ENCODE data around the gene CIDEC.
"Not testable (repeated sequence)": the region's sequence is repeated elsewhere in the genome, so short reads cannot be mapped to it uniquely, and the experiment has no call there.

DNA sequence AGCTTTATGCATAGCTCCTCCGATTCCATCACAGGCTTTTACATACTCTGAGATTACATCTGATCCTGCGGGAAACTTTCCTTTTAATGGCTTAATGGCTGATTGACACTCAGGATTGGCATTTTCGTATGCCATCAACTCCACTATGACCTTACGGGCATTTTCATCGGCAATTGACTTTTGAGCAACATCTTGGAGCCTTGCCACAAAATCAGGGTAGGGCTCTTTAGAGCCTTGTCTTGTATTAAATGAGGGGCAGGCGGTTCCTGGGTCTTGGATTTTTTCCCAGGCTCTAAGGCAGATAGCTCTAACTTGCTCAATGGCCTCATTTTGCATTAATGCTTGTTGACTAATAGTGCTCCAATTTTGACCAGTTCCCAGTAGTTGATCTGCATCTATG, 28.1 kb downstream of the CIDEC start:
- not testable (repeated sequence) for TF ChIP-seq POLR2A (IDR thresholded peaks at IDR 0.05; ENCODE audit: low read depth)
- TF ChIP-seq, protein P1, sequence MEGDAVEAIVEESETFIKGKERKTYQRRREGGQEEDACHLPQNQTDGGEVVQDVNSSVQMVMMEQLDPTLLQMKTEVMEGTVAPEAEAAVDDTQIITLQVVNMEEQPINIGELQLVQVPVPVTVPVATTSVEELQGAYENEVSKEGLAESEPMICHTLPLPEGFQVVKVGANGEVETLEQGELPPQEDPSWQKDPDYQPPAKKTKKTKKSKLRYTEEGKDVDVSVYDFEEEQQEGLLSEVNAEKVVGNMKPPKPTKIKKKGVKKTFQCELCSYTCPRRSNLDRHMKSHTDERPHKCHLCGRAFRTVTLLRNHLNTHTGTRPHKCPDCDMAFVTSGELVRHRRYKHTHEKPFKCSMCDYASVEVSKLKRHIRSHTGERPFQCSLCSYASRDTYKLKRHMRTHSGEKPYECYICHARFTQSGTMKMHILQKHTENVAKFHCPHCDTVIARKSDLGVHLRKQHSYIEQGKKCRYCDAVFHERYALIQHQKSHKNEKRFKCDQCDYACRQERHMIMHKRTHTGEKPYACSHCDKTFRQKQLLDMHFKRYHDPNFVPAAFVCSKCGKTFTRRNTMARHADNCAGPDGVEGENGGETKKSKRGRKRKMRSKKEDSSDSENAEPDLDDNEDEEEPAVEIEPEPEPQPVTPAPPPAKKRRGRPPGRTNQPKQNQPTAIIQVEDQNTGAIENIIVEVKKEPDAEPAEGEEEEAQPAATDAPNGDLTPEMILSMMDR (IDR thresholded peaks at IDR 0.05): not testable (repeated sequence)

Measured in esophagus muscularis mucosa (tissue), 3 donors.